Stimulated activated naive B cell treated with anti-CD40 and anti-IgM and Interleukin-4, amounts not matched to agents 10 μg/mL and 1 μg/mL and 100 μg/mL, for 72 hours (primary cell): ENCODE measurements around the gene ZFHX2.
A peak's percentile ranks its signal among the peaks of the same experiment; 100 is the strongest.

ENCODE experiments used
- ATAC-seq, 2 donors: fragments of 150-1000 bp; cut with Tn5 transposase; replicated peaks; 2 replicates each; pipeline ENCODE4 v1.10.0; 2021; ENCODE audit warnings: moderate library complexity in 1 of 2
- DNase-seq: peaks from one replicate; pipeline ENCODE4 v3.0.0; 2021
- H3K27ac Mint-ChIP-seq: one replicate; pipeline ENCODE4 v1.8.0; 2022; ENCODE audit warnings: mild to moderate bottlenecking, mixed read lengths
- H3K27me3 Mint-ChIP-seq, 2 donors: one replicate each; pipeline ENCODE4 v1.8.0; 2022; ENCODE audit warnings: mixed read lengths in 2 of 2
- H3K36me3 Mint-ChIP-seq, 2 donors: one replicate each; pipeline ENCODE4 v1.8.0; 2022; ENCODE audit warnings: mixed read lengths in 2 of 2, mild to moderate bottlenecking in 1 of 2
- H3K4me1 Mint-ChIP-seq, 2 donors: one replicate each; pipeline ENCODE4 v1.8.0; 2022; ENCODE audit warnings: mixed read lengths in 2 of 2, mild to moderate bottlenecking in 1 of 2
- H3K4me3 Mint-ChIP-seq, 2 donors: one replicate each; pipeline ENCODE4 v1.8.0; 2022; ENCODE audit warnings: mild to moderate bottlenecking in 2 of 2, mixed read lengths in 2 of 2, moderate library complexity in 1 of 2
- H3K9me3 Mint-ChIP-seq, 2 donors: one replicate each; pipeline ENCODE4 v1.8.0; 2022; ENCODE audit warnings: mixed read lengths in 2 of 2, mild to moderate bottlenecking in 1 of 2

Gene ZFHX2

DNA sequence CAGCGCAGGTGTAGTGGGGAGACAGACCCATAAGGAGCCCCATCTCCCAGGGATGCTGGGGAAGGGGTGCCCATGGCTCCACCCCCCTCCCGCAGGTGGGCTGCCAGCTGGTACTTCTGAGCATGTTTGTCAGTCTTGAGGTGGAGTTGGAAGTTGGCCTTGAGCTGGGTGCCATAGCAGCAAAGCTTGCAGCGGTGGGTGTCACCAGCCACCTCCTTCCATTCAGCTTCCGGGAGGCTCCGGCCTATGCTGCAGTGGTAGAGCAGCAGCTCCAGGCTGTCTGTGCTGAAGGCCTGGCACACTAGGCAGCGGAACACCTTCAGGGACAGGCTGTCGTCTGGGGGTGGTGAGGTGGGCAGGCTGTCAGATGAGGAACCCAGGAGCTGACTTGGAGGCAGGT, 18.9 kb downstream of the ZFHX2 start:
- ATAC-seq = no peak
- H3K27me3 Mint-ChIP-seq = no peaks in the 10 kb centered on the region
- H3K27ac Mint-ChIP-seq = no peak overlapping the region

DNA sequence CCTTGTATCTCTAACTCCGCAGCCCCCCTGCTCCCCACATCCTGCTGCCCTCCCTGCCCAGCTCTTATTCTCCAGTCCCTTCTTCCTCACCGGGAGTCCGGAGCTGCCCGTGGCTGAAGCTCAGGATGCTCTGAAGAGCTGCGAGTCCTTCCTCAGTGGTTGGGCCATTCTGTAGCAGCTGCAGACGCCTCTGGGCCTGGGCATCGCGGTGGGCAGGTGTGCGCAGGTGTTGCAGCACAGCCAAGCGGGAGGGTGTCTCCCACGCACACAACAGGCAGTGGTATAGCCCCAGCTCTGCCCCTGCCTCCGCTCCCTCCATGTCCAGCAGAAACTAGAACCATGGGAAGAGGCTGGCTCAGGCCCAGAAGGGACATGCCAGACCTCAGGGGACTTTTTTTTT, 20.2 kb downstream of the ZFHX2 start:
- Mint-ChIP-seq H3K9me3 (no peaks in the 10 kb centered on the region), H3K27ac (no peak overlapping the region), H3K36me3 (peaks cover 8 to 13% of the 10 kb centered on the region in 2 donors), H3K4me3 (no peak overlapping the region), H3K27me3 (no peaks in the 10 kb centered on the region), H3K4me1 (no peaks in the 10 kb centered on the region)
- no peak for DNase-seq
- ATAC-seq = no peak

More for the DNA sequence above, 18.9 kb downstream of the ZFHX2 start:
- H3K4me3 Mint-ChIP-seq = no peak overlapping the region
- DNase-seq = no peak
- H3K9me3 Mint-ChIP-seq = no peaks in the 10 kb centered on the region
- H3K4me1 Mint-ChIP-seq = no peaks in the 10 kb centered on the region
- peaks cover 8 to 10% of the 10 kb centered on the region in 2 donors for H3K36me3 Mint-ChIP-seq

DNA sequence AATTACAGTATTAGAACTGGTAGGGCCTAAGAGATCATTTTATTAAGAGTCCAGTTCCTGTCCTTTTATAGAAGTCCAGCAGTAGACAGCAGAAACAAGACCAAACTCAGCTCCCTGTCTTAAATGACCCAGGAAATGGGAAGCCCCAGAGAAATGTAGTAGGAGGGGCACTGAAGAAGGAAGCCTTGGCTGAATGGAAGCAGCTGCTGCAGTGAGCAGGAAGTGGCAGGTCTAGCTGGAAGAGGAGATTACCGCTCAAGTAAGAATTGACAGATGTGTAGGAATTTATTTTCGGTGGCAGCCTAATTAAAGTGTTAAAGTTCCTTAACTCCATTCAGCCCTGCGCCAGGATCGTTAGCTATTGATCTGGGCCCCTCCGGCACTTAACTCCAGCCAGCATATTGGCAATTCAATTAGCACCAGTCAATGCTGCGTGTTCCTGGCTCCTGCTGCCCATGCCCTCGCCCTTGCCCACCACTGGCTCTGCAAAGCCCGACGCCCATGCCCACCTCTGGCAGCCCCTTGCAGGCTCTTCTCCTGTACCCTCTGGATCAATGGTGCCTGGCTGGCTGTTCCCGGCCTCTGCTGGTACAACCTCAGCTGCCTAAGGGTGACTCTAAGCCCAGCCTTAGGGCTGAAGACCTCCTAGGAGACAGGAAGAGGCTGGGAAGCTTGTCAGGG, 21.1 kb downstream of the ZFHX2 start:
- H3K4me3 Mint-ChIP-seq = no peak overlapping the region
- no peak for DNase-seq
- H3K4me1 Mint-ChIP-seq = no peaks in the 10 kb centered on the region
- no peaks in the 10 kb centered on the region for H3K27me3 Mint-ChIP-seq
- ATAC-seq = no peak
- peak overlapping the region; percentile 7 for H3K27ac Mint-ChIP-seq
- no peaks in the 10 kb centered on the region for H3K9me3 Mint-ChIP-seq
- peaks cover 8 to 13% of the 10 kb centered on the region in 2 donors for H3K36me3 Mint-ChIP-seq

DNA sequence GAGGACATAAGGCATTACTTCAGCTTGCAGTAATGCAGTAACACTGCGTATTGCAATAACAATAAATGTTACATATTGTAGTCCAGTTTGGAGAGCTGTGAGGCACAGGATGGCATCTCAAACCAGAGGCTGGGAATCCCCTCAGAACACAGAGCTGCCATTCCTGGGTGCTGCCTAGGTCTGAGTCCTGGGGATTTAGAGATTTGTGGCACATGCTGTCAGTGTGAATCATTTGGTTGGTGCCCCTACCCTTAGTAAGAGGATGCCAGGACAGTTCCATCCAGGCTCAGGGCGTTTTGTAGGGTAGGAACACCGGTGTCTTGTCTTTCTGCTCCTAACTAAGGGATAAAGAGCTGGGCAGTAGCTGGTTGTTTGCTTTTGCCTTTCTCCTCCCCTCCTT, 22.5 kb downstream of the ZFHX2 start:
- no peaks in the 10 kb centered on the region for H3K4me1 Mint-ChIP-seq

DNA sequence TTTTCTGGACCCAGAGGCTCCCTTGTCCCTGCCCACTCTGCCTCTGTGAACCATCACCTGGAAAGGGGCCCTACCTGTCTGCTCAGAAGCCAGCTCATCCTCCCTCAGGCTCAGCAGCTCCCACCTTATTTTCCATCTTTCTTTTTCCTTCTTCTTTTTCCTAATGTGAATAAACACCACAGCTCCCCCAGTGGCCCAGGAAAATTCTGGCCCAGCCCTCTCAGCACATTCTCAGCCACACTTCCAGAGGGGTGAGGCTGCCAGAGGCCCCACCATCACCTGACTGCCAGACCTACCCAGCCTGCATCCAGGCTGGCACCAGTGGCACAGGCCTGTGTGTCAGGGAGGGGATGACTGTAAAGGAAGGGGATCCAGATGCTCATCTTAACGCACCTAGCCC, 23.0 kb downstream of the ZFHX2 start:
- no peak overlapping the region for H3K27ac Mint-ChIP-seq
- H3K27me3 Mint-ChIP-seq = no peaks in the 10 kb centered on the region
- DNase-seq = no peak
- H3K4me1 Mint-ChIP-seq = no peaks in the 10 kb centered on the region
- H3K36me3 Mint-ChIP-seq = peaks cover 13 to 20% of the 10 kb centered on the region in 2 donors
- H3K4me3 Mint-ChIP-seq = no peak overlapping the region
- ATAC-seq = no peak
- H3K9me3 Mint-ChIP-seq = no peaks in the 10 kb centered on the region

More for the DNA sequence above, 22.5 kb downstream of the ZFHX2 start:
- no peak overlapping the region for H3K4me3 Mint-ChIP-seq
- no peaks in the 10 kb centered on the region for H3K9me3 Mint-ChIP-seq
- no peak for ATAC-seq
- no peak overlapping the region for H3K27ac Mint-ChIP-seq
- DNase-seq = no peak
- H3K27me3 Mint-ChIP-seq = no peaks in the 10 kb centered on the region
- H3K36me3 Mint-ChIP-seq = peaks cover 13 to 20% of the 10 kb centered on the region in 2 donors

DNA sequence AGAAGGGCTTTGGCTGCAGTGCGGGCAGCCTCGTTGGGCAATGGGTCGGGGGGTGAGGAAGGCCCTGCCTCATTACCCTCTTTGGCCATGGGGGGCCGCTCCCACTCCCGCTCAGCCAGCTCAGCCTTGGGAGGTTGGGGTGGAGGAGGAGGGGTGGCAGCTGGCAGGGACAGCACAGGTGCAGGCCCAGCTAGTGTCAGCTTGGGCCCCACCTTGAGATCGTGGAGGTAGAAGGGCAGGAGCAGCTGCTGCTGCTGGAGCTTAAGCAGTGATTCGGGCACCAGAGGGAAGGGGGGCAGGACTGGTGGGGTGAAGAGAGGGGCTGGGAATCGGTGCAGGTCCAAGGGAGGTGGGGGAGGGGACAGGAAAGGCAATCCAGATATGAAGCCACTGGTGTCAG, 26.0 kb downstream of the ZFHX2 start:
- no peak overlapping the region for H3K27ac Mint-ChIP-seq
- no peaks in the 10 kb centered on the region for H3K9me3 Mint-ChIP-seq
- H3K36me3 Mint-ChIP-seq = peaks cover 9 to 18% of the 10 kb centered on the region in 2 donors
- no peaks in the 10 kb centered on the region for H3K4me1 Mint-ChIP-seq
- DNase-seq = no peak
- H3K4me3 Mint-ChIP-seq = no peak overlapping the region
- no peaks in the 10 kb centered on the region for H3K27me3 Mint-ChIP-seq
- ATAC-seq = no peak

DNA sequence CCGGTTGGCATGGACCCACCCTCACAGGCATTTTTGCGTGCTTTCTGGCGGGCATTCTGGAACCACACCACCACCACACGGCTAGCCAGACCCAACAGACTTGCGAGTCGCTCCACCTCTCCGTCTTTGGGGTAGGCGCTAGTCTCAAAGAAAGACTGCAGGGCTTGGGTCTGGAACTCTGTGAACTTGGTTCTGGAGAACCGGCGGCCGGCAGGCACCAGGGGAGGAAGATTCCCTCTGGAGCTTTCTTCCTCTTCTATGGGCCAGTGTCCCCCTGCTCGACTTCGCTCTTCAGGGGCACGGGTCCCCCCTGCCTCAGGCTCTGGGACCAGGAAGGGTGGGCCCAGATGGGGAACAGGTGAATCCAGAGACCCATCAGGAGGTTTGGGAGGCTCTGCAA, 26.6 kb downstream of the ZFHX2 start:
- H3K27ac Mint-ChIP-seq = no peak overlapping the region
- H3K27me3 Mint-ChIP-seq = no peaks in the 10 kb centered on the region
- H3K36me3 Mint-ChIP-seq = peaks cover 9 to 18% of the 10 kb centered on the region in 2 donors
- ATAC-seq (no peak), DNase-seq (no peak)
- H3K4me3 Mint-ChIP-seq = no peak overlapping the region
- no peaks in the 10 kb centered on the region for H3K4me1 Mint-ChIP-seq
- no peaks in the 10 kb centered on the region for H3K9me3 Mint-ChIP-seq

DNA sequence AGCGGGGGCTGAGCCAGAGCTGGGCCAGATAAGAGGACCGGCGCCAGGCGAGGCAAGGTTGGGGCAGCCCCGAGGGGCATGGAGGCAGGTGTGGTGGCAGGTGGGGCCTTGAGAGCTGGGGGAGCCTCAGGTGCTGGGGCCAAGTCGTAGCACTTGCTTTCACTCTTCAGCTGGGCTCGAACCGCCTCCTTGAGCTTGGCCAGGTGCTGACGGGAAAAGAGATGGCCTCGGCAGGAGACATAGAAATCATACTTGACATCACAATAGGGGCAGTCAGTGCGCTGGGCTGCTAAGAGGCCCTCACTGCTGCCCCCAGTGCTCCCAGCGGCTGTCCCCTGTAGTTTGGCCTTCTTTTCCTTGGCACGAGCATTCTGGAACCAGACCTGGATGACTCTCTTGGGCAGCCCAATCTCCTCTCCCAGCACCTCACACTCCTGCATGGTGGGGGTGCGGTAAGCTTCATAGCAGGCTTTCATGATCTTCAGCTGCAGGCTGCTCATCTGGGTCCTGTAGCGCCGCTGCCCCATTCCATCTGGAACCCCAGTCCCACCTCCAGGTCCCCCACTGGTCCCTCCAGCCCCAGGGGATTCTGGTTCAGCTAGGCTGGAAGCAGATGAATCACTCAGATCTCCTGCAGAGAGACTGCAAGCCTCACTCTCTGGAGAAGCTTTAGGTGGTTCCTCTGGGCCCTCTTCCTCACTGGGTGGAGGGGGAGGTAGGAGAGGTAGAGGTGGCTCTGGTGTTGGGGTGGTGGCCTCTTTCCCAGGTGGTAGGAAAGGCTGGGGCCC, 28.1 kb downstream of the ZFHX2 start:
- peak overlapping the region; percentile 2 for H3K27ac Mint-ChIP-seq
- H3K9me3 Mint-ChIP-seq = no peaks in the 10 kb centered on the region
- no peak for DNase-seq
- no peak for ATAC-seq
- no peaks in the 10 kb centered on the region for H3K27me3 Mint-ChIP-seq
- no peaks in the 10 kb centered on the region for H3K4me1 Mint-ChIP-seq
- peaks cover 9 to 18% of the 10 kb centered on the region in 2 donors for H3K36me3 Mint-ChIP-seq
- no peak overlapping the region for H3K4me3 Mint-ChIP-seq

DNA sequence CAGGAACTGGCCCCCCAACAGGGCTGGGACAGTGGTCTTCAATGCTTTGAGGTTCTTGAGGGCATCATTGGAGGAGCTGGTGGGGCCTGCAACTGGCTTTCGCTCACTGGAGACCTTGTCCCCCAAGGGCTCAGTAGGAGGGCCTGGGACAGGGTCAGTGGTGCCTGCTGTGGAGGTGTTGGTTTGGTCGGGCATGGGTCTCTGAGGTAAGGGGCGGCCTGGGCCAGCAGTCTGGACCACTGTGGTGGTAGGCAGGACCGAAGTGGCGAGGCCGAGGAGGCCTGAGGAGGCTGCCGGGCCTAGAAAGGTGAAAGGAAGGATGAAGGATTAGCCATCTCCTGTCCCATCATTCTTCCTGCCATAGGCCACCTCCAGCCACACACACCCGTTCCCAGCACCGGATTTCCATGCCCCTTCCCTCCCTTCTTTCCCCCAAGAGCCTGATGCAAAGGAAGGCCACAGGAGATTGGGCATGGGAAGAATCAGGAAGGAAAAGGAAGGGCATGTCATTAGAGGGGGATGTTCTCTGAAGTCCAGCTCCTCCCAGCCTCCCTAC, 28.8 kb downstream of the ZFHX2 start:
- DNase-seq = no peak
- Mint-ChIP-seq H3K4me3 (no peak overlapping the region), H3K27me3 (no peaks in the 10 kb centered on the region), H3K27ac (peak overlapping the region; percentile 2), H3K4me1 (no peaks in the 10 kb centered on the region), H3K9me3 (no peaks in the 10 kb centered on the region), H3K36me3 (peaks cover 6 to 15% of the 10 kb centered on the region in 2 donors)
- no peak for ATAC-seq

DNA sequence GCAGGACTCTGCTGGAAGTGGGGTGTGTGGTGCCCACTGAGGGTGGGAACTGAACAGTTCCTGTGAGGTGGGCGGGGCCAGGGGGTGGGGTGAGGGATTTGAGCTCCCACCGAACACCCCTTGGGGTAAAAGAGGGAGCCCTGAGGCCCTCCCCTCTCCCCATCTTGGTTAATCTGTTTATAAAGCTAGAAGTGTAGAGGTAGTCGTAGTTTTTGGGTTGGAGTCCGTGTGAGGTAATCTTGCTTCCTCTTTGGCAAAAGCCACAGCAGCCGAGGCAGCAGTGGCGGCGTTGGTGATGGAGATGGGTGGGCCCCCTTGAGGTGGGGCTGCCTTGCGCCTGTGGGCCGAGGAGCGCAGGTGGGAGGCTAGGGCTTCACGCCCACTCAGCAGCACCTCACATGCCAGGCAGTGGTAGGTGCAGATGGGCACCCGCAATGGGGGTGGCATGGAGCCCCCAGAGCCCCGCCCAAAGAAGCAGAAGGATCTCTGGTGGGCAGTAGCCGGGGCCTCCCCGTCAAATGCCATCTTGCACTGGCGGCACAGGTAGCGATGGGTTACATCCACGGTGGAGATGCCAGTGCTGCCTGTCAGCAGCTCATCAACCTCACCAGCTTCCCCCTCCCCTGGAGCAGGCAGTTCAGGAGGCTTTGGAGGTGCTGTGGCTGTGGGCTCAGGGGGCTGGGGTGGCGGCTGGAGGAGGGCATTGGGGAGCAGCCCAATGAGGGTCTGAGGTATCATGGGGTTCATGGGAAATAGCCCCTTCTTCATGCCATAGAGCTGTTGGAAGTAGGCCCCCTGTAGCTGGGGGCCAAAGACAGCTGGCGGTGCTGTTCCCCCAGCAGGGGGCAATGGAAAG, 29.6 kb downstream of the ZFHX2 start:
- no peak overlapping the region for H3K27ac Mint-ChIP-seq
- H3K9me3 Mint-ChIP-seq = no peaks in the 10 kb centered on the region
- DNase-seq (no peak), ATAC-seq (no peak)
- H3K4me3 Mint-ChIP-seq = no peak overlapping the region
- peaks cover 6 to 11% of the 10 kb centered on the region in 2 donors for H3K36me3 Mint-ChIP-seq
- H3K27me3 Mint-ChIP-seq = no peaks in the 10 kb centered on the region
- H3K4me1 Mint-ChIP-seq = no peaks in the 10 kb centered on the region

DNA sequence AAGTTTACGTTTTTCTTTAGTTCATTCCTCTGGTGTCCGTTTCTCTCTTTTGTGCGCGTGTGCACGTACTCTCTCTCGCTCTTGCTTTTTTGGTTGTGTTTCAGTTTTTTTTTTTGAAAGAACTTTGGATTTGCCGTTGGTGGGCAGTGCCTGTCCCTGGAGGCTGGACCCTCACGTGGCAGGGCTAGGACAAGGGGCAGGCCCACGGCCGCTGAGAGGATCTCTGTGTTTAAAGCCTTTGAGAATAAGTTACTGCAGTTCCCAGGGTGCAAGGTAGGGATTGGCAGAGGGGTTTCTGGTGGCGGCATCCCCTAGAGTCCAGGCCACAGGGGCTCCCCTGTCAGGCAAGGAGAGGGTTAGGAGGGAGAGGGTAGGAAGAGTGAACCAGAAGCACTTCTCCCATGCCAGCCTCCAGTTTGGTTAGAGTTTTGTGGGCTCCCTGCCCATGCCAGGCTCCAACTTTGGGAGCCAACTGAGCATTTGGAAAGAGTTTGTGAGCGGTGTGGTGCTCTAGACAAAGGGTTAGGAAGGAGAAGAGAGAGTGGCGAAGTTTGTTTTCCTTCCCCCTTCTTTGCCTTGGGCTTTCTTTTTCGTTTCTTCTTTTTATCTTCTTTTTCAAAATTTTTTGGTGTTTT, 30.5 kb downstream of the ZFHX2 start:
- H3K27ac Mint-ChIP-seq = no peak overlapping the region
- ATAC-seq (no peak), DNase-seq (no peak)
- no peak overlapping the region for H3K4me3 Mint-ChIP-seq
- H3K4me1 Mint-ChIP-seq = no peaks in the 10 kb centered on the region
- no peaks in the 10 kb centered on the region for H3K9me3 Mint-ChIP-seq
- H3K27me3 Mint-ChIP-seq = no peaks in the 10 kb centered on the region
- H3K36me3 Mint-ChIP-seq = peaks cover 6 to 14% of the 10 kb centered on the region in 2 donors

DNA sequence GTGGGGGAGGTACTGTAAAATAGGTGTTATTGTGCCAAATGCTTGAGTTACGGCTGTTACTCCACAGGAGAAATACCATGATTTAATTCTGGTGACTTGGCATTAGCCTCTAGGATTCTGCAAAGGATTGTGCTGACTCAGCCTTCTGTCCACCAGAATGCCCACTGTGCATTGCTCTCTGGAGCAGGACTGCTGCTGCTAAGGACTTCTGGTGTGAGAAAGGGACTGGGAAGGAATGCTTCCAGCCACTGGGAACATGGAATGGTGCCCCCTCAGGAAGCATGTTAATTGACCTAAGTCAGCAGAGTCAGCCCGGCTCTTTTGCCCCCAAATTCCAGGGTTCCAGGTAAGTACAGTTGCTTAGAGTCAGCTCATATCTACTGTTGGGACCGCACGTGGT, 32.9 kb downstream of the ZFHX2 start:
- Mint-ChIP-seq H3K4me1 (no peaks in the 10 kb centered on the region), H3K27me3 (no peaks in the 10 kb centered on the region)
- ATAC-seq = no peak

DNA sequence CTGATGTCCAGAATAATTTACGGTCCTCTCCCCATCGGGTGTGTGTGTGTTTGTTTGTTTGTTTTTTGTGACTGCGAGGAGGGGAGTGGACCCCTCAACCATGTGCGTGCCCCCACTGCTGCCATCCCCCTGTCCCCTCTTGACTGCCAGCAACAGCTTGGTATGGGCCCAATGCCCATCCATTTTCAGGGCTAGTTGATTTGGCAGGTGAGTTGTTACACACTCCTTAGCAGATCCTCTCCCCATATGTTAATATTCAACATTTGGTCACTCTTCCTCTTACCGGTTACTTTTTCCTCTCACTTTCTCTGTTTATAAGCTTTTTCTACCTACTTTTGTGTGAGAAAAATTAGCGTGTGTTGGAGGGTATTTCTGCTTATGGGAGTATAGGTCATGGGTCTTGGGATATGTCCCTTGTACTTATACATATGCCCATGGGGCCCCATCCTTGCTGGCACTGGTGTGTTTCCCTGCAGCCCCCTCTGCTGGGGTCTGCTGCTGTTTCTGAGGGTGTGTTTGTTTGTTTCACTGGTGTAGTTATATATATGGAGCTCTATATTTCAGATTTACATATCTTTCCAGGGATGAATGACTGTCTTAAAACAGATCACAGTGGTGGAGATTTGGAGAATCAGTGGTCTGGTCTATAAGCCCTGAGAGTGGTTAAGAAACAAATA, 33.8 kb downstream of the ZFHX2 start:
- ATAC-seq = no peak
- H3K27me3 Mint-ChIP-seq = no peaks in the 10 kb centered on the region
- no peak for DNase-seq
- H3K9me3 Mint-ChIP-seq = no peaks in the 10 kb centered on the region
- H3K27ac Mint-ChIP-seq = no peak overlapping the region
- peaks cover 8 to 30% of the 10 kb centered on the region in 2 donors for H3K36me3 Mint-ChIP-seq
- no peaks in the 10 kb centered on the region for H3K4me1 Mint-ChIP-seq
- H3K4me3 Mint-ChIP-seq = no peak overlapping the region

More for the DNA sequence above, 32.9 kb downstream of the ZFHX2 start:
- Mint-ChIP-seq H3K27ac (no peak overlapping the region), H3K4me3 (no peak overlapping the region), H3K9me3 (no peaks in the 10 kb centered on the region), H3K36me3 (peaks cover 6 to 25% of the 10 kb centered on the region in 2 donors)
- no peak for DNase-seq
